H1 (cell line): Measurements from ENCODE around the gene LTA. TPM values are rescaled to one million over a fixed set of nuclear protein-coding genes. Genes with fewer than 3 reads are reported as not detected.

Experiments
- CBX5 ChIP-seq: fragments of 300-800, 300-1000 bp; sonication (generic); IDR thresholded peaks from 2 replicates; pipeline ENCODE4 v1.7.1; 2016; ENCODE audit warnings: antibody characterized with exemption, low read length, low read depth
- EGR1 ChIP-seq: IDR thresholded peaks from 2 replicates; pipeline ENCODE4 v1.6.1; 2011; ENCODE audit warnings: low read depth, low read length, borderline replicate concordance
- HDAC6 ChIP-seq: IDR thresholded peaks from one replicate; pipeline ENCODE4 v1.7.1; 2012; ENCODE audit warnings: low read depth, mild to moderate bottlenecking, inconsistent platforms, low read length, moderate library complexity
- KDM4A ChIP-seq: IDR thresholded peaks from one replicate; pipeline ENCODE4 v1.7.1; 2012; ENCODE audit warnings: low read depth, mild to moderate bottlenecking, moderate library complexity, low read length, inconsistent platforms; ENCODE audit not compliant: severe bottlenecking
- TAF1 ChIP-seq: IDR thresholded peaks from 2 replicates; pipeline ENCODE4 v1.6.1; 2011; ENCODE audit warnings: mild to moderate bottlenecking, low read depth, low read length
- TBP ChIP-seq: IDR thresholded peaks from 2 replicates; pipeline ENCODE4 v1.6.1; 2011; ENCODE audit warnings: low read depth, low read length, improper control_type of control experiment
- ZNF274 ChIP-seq: IDR thresholded peaks from 2 replicates; pipeline ENCODE4 v1.7.0; 2012; ENCODE audit warnings: low read length, borderline replicate concordance; ENCODE audit errors: extremely low read depth
- polyA plus RNA-seq, 7 experiments: library from polyadenylated mRNA; depleted of rRNA in 3 of 7; stranded (reverse) in 5 of 7; unstranded in 2 of 7; fragments of >200 nt in 5 of 7; fragments of 200-250 nt in 2 of 7; gene quantifications; 1 replicate in 5 of 7; 2 replicates in 1 of 7; 4 replicates in 1 of 7; pipeline versions ENCODE4 v1.2.1 to v1.2.3, GENCODE V29; 2011 to 2013; ENCODE audit warnings: missing spikeins in 2 of 7, mixed read lengths in 2 of 7
- total RNA-seq: library from RNA; stranded (reverse); fragmentation: NEBNext Ultra II Directional; extraction: Animal tissue kit (Norgen Biotek cat#: 25700); gene quantifications from 2 replicates; pipeline ENCODE4 v1.2.1, GENCODE V29; 2021
- TF ChIP-seq, protein P1 (sequence below), 3 experiments: IDR thresholded peaks; 1 replicate in 2 of 3; 2 replicates in 1 of 3; pipeline versions ENCODE4 v1.5.1 to v1.6.1; 2011; ENCODE audit warnings: low read length in 3 of 3, mild to moderate bottlenecking in 3 of 3, inconsistent platforms in 2 of 3, low read depth in 1 of 3, moderate library complexity in 1 of 3; ENCODE audit not compliant: insufficient read depth in 1 of 3; ENCODE audit errors: control extremely low read depth in 1 of 3

The LTA gene
- total and polyA plus RNA-seq, 2 of the 8 experiments (the other 6 are each of a cell fraction or from before 2014, with no cell fraction given) = not detected

- TF ChIP-seq, protein P1, sequence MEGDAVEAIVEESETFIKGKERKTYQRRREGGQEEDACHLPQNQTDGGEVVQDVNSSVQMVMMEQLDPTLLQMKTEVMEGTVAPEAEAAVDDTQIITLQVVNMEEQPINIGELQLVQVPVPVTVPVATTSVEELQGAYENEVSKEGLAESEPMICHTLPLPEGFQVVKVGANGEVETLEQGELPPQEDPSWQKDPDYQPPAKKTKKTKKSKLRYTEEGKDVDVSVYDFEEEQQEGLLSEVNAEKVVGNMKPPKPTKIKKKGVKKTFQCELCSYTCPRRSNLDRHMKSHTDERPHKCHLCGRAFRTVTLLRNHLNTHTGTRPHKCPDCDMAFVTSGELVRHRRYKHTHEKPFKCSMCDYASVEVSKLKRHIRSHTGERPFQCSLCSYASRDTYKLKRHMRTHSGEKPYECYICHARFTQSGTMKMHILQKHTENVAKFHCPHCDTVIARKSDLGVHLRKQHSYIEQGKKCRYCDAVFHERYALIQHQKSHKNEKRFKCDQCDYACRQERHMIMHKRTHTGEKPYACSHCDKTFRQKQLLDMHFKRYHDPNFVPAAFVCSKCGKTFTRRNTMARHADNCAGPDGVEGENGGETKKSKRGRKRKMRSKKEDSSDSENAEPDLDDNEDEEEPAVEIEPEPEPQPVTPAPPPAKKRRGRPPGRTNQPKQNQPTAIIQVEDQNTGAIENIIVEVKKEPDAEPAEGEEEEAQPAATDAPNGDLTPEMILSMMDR (IDR thresholded peaks at IDR 0.05; ENCODE audit: control extremely low read depth in 1 of 3, insufficient read depth in 1 of 3, low read depth in 1 of 3, low read length in 3 of 3) = no peak
- TF ChIP-seq CBX5 (no peak), ZNF274 (no peak), TBP (no peak), TAF1 (no peak), KDM4A (no peak), EGR1 (no peak), HDAC6 (no peak)
- TF ChIP-seq, all 59 proteins: peak for 0
Measured at GRCh38 chr6:31559958-31560696, 12.0 kb upstream of the LTA start (continued).
